ENCODE results near the gene BCAT1. TPM values are rescaled to one million over a fixed set of nuclear protein-coding genes. Genes with fewer than 3 reads are reported as not detected.

Gene BCAT1
- total RNA-seq, 1 donor from 2014 or later = 2.8 TPM

- DNase-seq (ENCODE audit: low spot score) (no peak), ATAC-seq (no peak)
Measured at GRCh38 chr12:24773996-24774395, 174.9 kb downstream of the BCAT1 start.

GRCh38 chr12:24772813-24773212 is 176.1 kb downstream of the BCAT1 start:
- no peak for DNase-seq (ENCODE audit: low spot score)
- no peak for ATAC-seq

- DNase-seq (ENCODE audit: low spot score) (no peak), ATAC-seq (no peak)
Measured at GRCh38 chr12:24770821-24771220, 178.1 kb downstream of the BCAT1 start.

- no peak for ATAC-seq
- no peak for DNase-seq (ENCODE audit: low spot score)
Measured at GRCh38 chr12:24770334-24770733, 178.6 kb downstream of the BCAT1 start.

GRCh38 chr12:24769682-24770081 is 179.2 kb downstream of the BCAT1 start:
- ATAC-seq (no peak), DNase-seq (ENCODE audit: low spot score) (no peak)

- no peak for DNase-seq (ENCODE audit: low spot score)
- ATAC-seq = no peak
Measured at GRCh38 chr12:24768415-24768814, 180.5 kb downstream of the BCAT1 start.

GRCh38 chr12:24767016-24767415 is 181.9 kb downstream of the BCAT1 start:
- DNase-seq (ENCODE audit: low spot score) (no peak), ATAC-seq (no peak)

GRCh38 chr12:24764712-24765111 is 184.2 kb downstream of the BCAT1 start:
- DNase-seq (ENCODE audit: low spot score) (no peak), ATAC-seq (no peak)

GRCh38 chr12:24760606-24761378 is 188.1 kb downstream of the BCAT1 start:
- peak; percentile 29 for ATAC-seq
- DNase-seq (ENCODE audit: low spot score) = no peak

- DNase-seq (ENCODE audit: low spot score) (no peak), ATAC-seq (no peak)
Measured at GRCh38 chr12:24760162-24760561, 188.7 kb downstream of the BCAT1 start.

Other genes starting within 250 kb of the BCAT1 start
- gene DNAI7, start 246.1 kb upstream of the BCAT1 start, total RNA-seq = not detected
- gene ETFRF1, start 246.1 kb upstream of the BCAT1 start, total RNA-seq = 23.5 TPM